Measurements from ENCODE around the gene SUPT3H. TPM values are rescaled to one million over a fixed set of nuclear protein-coding genes. Genes with fewer than 3 reads are reported as not detected.
"Not testable (repeated sequence)": the region's sequence is repeated elsewhere in the genome, so short reads cannot be mapped to it uniquely, and the experiment has no call there.

The SUPT3H gene
- total and polyA plus RNA-seq, 2 of the 8 experiments (the other 6 are each of a cell fraction or from before 2014, with no cell fraction given) = 18.8 to 23.0 TPM

- H4K20me1 ChIP-seq (replicated peaks in 1 of 2; ENCODE audit: control insufficient read depth in 1 of 2, insufficient read depth in 2 of 2, low read length in 2 of 2); H2AFZ ChIP-seq (ENCODE audit: low read length); DNase-seq (ENCODE audit: low read depth in 1 of 2, low spot score in 2 of 2); FAIRE-seq; H4K91ac ChIP-seq (replicated peaks; ENCODE audit: insufficient read length, low read length); H2BK20ac ChIP-seq (ENCODE audit: low read length); CTCF ChIA-PET (ENCODE audit: partially characterized antibody); H3K4me3 ChIP-seq (ENCODE audit: extremely low read depth in 1 of 4, insufficient read depth in 2 of 4, low read depth in 3 of 4, low read length in 4 of 4); POLR2A ChIA-PET (ENCODE audit: partially characterized antibody); H3K9me3 ChIP-seq (ENCODE audit: insufficient read depth in 2 of 2, low read depth in 1 of 2, low read length in 1 of 2); H2AK5ac ChIP-seq (ENCODE audit: low read depth, low read length); H3K4ac ChIP-seq (replicated peaks; ENCODE audit: insufficient read length, low read depth, low read length); H3K9ac ChIP-seq (replicated peaks in 1 of 4; ENCODE audit: extremely low read depth in 1 of 4, low read depth in 3 of 4, low read length in 3 of 4); H3K23me2 ChIP-seq (ENCODE audit: low read depth, low read length); H3K79me2 ChIP-seq (ENCODE audit: control insufficient read depth in 1 of 2, insufficient read depth in 2 of 2, low read length in 2 of 2); H3K14ac ChIP-seq (ENCODE audit: insufficient read length); H3K4me1 ChIP-seq (replicated peaks in 1 of 4; ENCODE audit: control insufficient read depth in 3 of 4, insufficient read depth in 4 of 4, low read length in 3 of 4); H3K18ac ChIP-seq (ENCODE audit: extremely low read depth, low read length); H2BK5ac ChIP-seq (ENCODE audit: low read depth, low read length); H4K5ac ChIP-seq (ENCODE audit: insufficient read length, low read depth, low read length); H3K23ac ChIP-seq (ENCODE audit: insufficient read length); H4K8ac ChIP-seq (ENCODE audit: extremely low read depth, insufficient read depth, low read length); H3K4me2 ChIP-seq (ENCODE audit: insufficient read depth in 1 of 2, low read depth in 2 of 2, low read length in 2 of 2); H2BK12ac ChIP-seq (ENCODE audit: low read depth, low read length); H2BK15ac ChIP-seq (ENCODE audit: low read length); H3K36me3 ChIP-seq (ENCODE audit: control insufficient read depth in 2 of 4, insufficient read depth in 4 of 4, low read length in 3 of 4); H3K56ac ChIP-seq (replicated peaks; ENCODE audit: insufficient read length, low read depth, low read length); H3K79me1 ChIP-seq (ENCODE audit: low read depth, low read length); H2BK120ac ChIP-seq (replicated peaks; ENCODE audit: low read depth, low read length); H3K27me3 ChIP-seq (replicated peaks in 1 of 4; ENCODE audit: control insufficient read depth in 3 of 4, extremely low read depth in 1 of 4, insufficient read depth in 3 of 4, low read length in 3 of 4); H3K27ac ChIP-seq (ENCODE audit: low read depth, low read length): not testable (repeated sequence)
- 93% methylated on average over 2 of the region's 2 CpGs; no CpG with 5 or more reads in 1 of the 2 experiments for WGBS, 2 experiments (ENCODE audit: extremely low coverage in 1 of 2, insufficient coverage in 1 of 2, insufficient read length in 1 of 2, insufficient replicate concordance in 2 of 2, low coverage in 1 of 2, low lambda C conversion rate in 2 of 2, missing lambda C conversion rate in 1 of 2)
These were observed 335.1 kb downstream of the SUPT3H start for GRCh38 chr6:45042673-45043072.
